GM13976 (cell line): ENCODE results near the gene NRTN.

ENCODE experiments used
- DNase-seq: peaks from one replicate; pipeline ENCODE4 v3.0.0; 2012; ENCODE audit warnings: low spot score
- in situ Hi-C: fragments of 300-500 bp; cut with MboI; formaldehyde crosslinking; loops from one replicate; pipeline ENCODE4 v1.12.0; 2022; ENCODE audit warnings: low sequenced_read_pairs, mixed read lengths, inconsistent platforms; ENCODE audit not compliant: unreplicated experiment
- TF ChIP-seq, protein P1 (sequence below): IDR thresholded peaks from 2 replicates; pipeline ENCODE4 v1.5.1; 2012; ENCODE audit warnings: borderline replicate concordance, mild to moderate bottlenecking; ENCODE audit not compliant: insufficient read depth; ENCODE audit errors: extremely low read depth, missing control alignments, control extremely low read depth

The NRTN gene

GRCh38 chr19:5806133-5806489, 1.2 kb downstream of the NRTN start:
- in situ Hi-C loops: loop anchor here (10.0 kb wide), 1 partner anchor 219 kb away; no protein-coding TSS in a partner anchor
- TF ChIP-seq, protein P1, sequence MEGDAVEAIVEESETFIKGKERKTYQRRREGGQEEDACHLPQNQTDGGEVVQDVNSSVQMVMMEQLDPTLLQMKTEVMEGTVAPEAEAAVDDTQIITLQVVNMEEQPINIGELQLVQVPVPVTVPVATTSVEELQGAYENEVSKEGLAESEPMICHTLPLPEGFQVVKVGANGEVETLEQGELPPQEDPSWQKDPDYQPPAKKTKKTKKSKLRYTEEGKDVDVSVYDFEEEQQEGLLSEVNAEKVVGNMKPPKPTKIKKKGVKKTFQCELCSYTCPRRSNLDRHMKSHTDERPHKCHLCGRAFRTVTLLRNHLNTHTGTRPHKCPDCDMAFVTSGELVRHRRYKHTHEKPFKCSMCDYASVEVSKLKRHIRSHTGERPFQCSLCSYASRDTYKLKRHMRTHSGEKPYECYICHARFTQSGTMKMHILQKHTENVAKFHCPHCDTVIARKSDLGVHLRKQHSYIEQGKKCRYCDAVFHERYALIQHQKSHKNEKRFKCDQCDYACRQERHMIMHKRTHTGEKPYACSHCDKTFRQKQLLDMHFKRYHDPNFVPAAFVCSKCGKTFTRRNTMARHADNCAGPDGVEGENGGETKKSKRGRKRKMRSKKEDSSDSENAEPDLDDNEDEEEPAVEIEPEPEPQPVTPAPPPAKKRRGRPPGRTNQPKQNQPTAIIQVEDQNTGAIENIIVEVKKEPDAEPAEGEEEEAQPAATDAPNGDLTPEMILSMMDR: no peak
- no peak for DNase-seq

GRCh38 chr19:5806905-5807304, 2.0 kb downstream of the NRTN start:
- in situ Hi-C loops: loop anchor here (10.0 kb wide), 1 partner anchor 218 kb away; no protein-coding TSS in a partner anchor
- TF ChIP-seq, protein P1: no peak
- no peak for DNase-seq

DNA sequence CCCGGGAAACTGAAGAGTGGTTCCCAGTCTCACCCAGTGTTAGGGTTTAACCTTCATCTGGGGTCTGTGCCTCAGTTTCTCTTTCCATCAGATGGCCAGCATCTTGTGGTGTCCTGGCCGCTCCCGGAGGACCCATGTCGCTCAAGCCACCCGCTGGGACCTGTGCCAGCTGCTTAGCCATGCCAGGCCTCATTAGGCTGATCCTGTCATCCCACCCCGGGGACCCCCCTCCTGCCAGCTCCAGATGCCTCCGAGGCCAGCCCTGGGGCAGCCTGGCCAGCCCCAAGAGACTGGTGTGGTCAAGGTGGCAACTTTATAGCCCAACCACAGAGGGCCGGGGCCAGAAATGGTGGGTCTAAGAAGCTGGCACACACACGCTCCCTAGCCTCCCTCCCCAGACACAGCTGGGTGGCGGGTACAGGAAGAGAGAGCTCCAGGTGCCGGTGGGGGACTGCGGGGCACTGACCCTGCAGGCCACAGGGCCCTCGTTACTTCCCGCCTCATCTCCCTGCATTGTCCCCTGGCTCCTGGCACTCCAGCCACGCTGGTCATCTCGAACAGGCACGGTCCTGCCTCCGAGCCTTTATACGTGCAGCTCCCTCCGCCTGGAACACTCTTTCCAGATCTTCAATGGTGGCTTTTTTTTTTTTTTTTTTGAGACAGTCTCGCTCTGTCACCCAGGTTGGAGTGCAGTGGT, 3.4 kb downstream of the NRTN start:
- TF ChIP-seq, protein P1: no peak
- in situ Hi-C loops: loop anchor here (10.0 kb wide), 1 partner anchor 217 kb away; no protein-coding TSS in a partner anchor

DNA sequence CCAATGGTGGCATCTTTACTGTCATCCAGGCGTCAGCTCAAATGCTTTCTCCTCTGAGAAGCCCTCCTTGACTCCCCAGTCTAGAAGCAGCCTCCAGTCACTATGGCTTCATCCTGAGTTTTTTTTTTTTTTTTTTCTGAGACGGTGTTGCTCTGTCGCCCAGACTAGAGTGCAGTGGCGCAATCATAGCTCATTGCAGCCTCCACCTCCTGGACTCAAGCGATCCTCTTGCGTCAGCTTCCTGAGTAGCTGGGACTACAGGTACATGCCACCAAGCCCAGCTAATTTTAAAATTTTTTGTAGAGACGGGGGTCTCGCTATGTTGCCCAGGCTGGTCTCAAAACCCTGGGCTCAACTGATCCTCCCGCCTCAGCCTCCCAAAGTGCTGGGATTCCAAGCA, 4.2 kb downstream of the NRTN start:
- in situ Hi-C loops: loop anchor here (10.0 kb wide), 1 partner anchor 216 kb away; no protein-coding TSS in a partner anchor
- DNase-seq: no peak
- TF ChIP-seq, protein P1: no peak

More for the DNA sequence above, 3.4 kb downstream of the NRTN start:
- no peak for DNase-seq

- TF ChIP-seq, protein P1: no peak
- no peak for DNase-seq
- in situ Hi-C loops: loop anchor here (10.0 kb wide), 1 partner anchor 215 kb away; no protein-coding TSS in a partner anchor
These were observed 4.6 kb downstream of the NRTN start for GRCh38 chr19:5809469-5809868.

GRCh38 chr19:5811117-5811516, 6.2 kb downstream of the NRTN start:
- in situ Hi-C loops: no loop called here
- TF ChIP-seq, protein P1: no peak
- no peak for DNase-seq
